Panc1 (cell line): Measurements from ENCODE around the gene NDUFB4. TPM values are rescaled to one million over a fixed set of nuclear protein-coding genes. Genes with fewer than 3 reads are reported as not detected.

ENCODE experiments used
- ATAC-seq: fragments of 200-7000 bp; cut with Tn5 transposase; 2 replicates; pipeline ENCODE4 v1.9.1; 2020; ENCODE audit warnings: mild to moderate bottlenecking, moderate library complexity
- BruUV-seq: library from RNA; stranded (reverse); fragments of 400-500 nt; replicated peaks from 2 replicates; lab custom pipeline; 2021; lab: Mats Ljungman, UMichigan
- CTCF ChIA-PET: fragments of 300-600 bp; sonication (Branson Sonifier 250); formaldehyde crosslinking; loops from one replicate; lab custom pipeline; 2022; ENCODE audit warnings: antibody characterized with exemption; lab: Charles Lee
- POLR2A ChIA-PET: fragments of 300-600 bp; sonication (Branson Sonifier 250); formaldehyde crosslinking; loops from one replicate; lab custom pipeline; 2022; ENCODE audit warnings: antibody characterized with exemption; lab: Charles Lee
- DNase-seq: peaks from one replicate; pipeline ENCODE4 v3.0.0-alpha.2; 2010; ENCODE audit warnings: low read depth, low spot score
- H3K27ac ChIP-seq: 2 replicates; pipeline ENCODE4 v1.5.1; 2011; ENCODE audit warnings: mild to moderate bottlenecking, low read length, inconsistent platforms
- H3K27me3 ChIP-seq: fragments of 200-500 bp; sonication (Bioruptor generic); 2 replicates; pipeline ENCODE4 v1.6.0; 2014; ENCODE audit warnings: low read length, inconsistent platforms; ENCODE audit not compliant: control insufficient read depth, insufficient read depth
- H3K36me3 ChIP-seq: fragments of 200-500 bp; sonication (Bioruptor generic); 2 replicates; pipeline ENCODE4 v1.5.1; 2014; ENCODE audit warnings: inconsistent platforms, mild to moderate bottlenecking, low read length, moderate library complexity; ENCODE audit not compliant: control insufficient read depth, insufficient read depth
- H3K4me1 ChIP-seq: 2 replicates; pipeline ENCODE4 v1.5.1; 2011; ENCODE audit warnings: inconsistent platforms, mild to moderate bottlenecking, low read length, moderate library complexity; ENCODE audit not compliant: control insufficient read depth, insufficient read depth
- H3K4me3 ChIP-seq, 2 experiments: 2 replicates each; pipeline ENCODE4 v1.5.1; 2011 to 2012; ENCODE audit warnings: low read depth in 2 of 2, low read length in 2 of 2, mild to moderate bottlenecking in 2 of 2, inconsistent platforms in 1 of 2, moderate library complexity in 1 of 2
- H3K9me3 ChIP-seq: fragments of 200-500 bp; sonication (Bioruptor generic); 2 replicates; pipeline ENCODE4 v1.5.1; 2014; ENCODE audit warnings: low read depth, mild to moderate bottlenecking, inconsistent platforms, low read length, moderate library complexity; ENCODE audit not compliant: control insufficient read depth, insufficient read depth
- CTCF ChIP-seq: fragments of 450-650 bp; IDR thresholded peaks from 2 replicates; pipeline ENCODE4 v1.5.1; 2017; ENCODE audit warnings: mild to moderate bottlenecking
- POLR2AphosphoS5 ChIP-seq: IDR thresholded peaks from 2 replicates; pipeline ENCODE4 v1.6.1; 2012; ENCODE audit warnings: mild to moderate bottlenecking, low read depth, low read length, moderate library complexity
- REST ChIP-seq, 2 experiments: IDR thresholded peaks; 2 replicates each; pipeline ENCODE4 v1.6.1; 2011 to 2012; ENCODE audit warnings: low read depth in 2 of 2, control low read depth in 1 of 2, low read length in 1 of 2, mild to moderate bottlenecking in 1 of 2, moderate library complexity in 1 of 2; ENCODE audit not compliant: insufficient read depth in 1 of 2
- SIN3A ChIP-seq: IDR thresholded peaks from 2 replicates; pipeline ENCODE4 v1.6.1; 2012; ENCODE audit warnings: low read depth, mild to moderate bottlenecking, low read length, moderate library complexity, borderline replicate concordance; ENCODE audit not compliant: insufficient read depth
- TCF7L2 ChIP-seq: IDR thresholded peaks from 2 replicates; pipeline ENCODE4 v1.6.1; 2011; ENCODE audit warnings: mild to moderate bottlenecking, low read depth, low read length, inconsistent platforms
- in situ Hi-C: cut with HindIII; loops from 2 replicates; pipeline ENCODE4 v1.10.0; 2016; ENCODE audit warnings: low sequenced_read_pairs, low pct_unique_long_range_greater_than_20kb
- intact Hi-C: fragments of 100-400 bp; cut with micrococcal nuclease; formaldehyde crosslinking; loops from one replicate; pipeline ENCODE4 v1.10.0; 2022; ENCODE audit not compliant: unreplicated experiment
- total RNA-seq: library from RNA; stranded (reverse); gene quantifications from one replicate; pipeline ENCODE4 v1.2.1, GENCODE V29; 2021; ENCODE audit not compliant: unreplicated experiment

The NDUFB4 gene
- total RNA-seq, 1 experiment from 2014 or later = 208 TPM

GRCh38 chr3:120602682-120603081, 6.5 kb downstream of the NDUFB4 start:
- ATAC-seq = 0 out of 2 replicates have a peak, but pooled peaks have one; percentile 11
- Histone ChIP-seq H3K4me1 (no peaks in the 10 kb centered on the region), H3K9me3 (no peaks in the 10 kb centered on the region), H3K36me3 (peaks cover 26% of the 10 kb centered on the region), H3K27ac (no peak overlapping the region), H3K27me3 (no peaks in the 10 kb centered on the region), H3K4me3 (no peak overlapping the region)
- intact Hi-C loops = no loop called here
- CTCF ChIA-PET = no interaction called here
- POLR2A ChIA-PET = no interaction called here
- no peak for DNase-seq
- in situ Hi-C loops = no loop called here
- BruUV-seq = no TSS peak
- TF ChIP-seq POLR2AphosphoS5 = no peak
- TF ChIP-seq TCF7L2 = no peak
- no peak for TF ChIP-seq CTCF
- no peak for TF ChIP-seq SIN3A
- TF ChIP-seq REST (IDR thresholded peaks at IDR 0.05; ENCODE audit: insufficient read depth in 1 of 2, low read depth in 2 of 2, low read length in 1 of 2) = no peak

- ChIA-PET POLR2A (no interaction called here), CTCF (interaction anchor here (0.6 kb wide), 1 partner anchor 39 kb away, joined by 3 read pairs; no protein-coding TSS in a partner anchor)
- Histone ChIP-seq H3K27ac (no peak overlapping the region), H3K27me3 (no peaks in the 10 kb centered on the region), H3K9me3 (no peaks in the 10 kb centered on the region), H3K36me3 (peaks cover 22% of the 10 kb centered on the region), H3K4me1 (no peaks in the 10 kb centered on the region), H3K4me3 (no peak overlapping the region)
- in situ Hi-C loops (no loop called here), intact Hi-C loops (no loop called here)
- DNase-seq (no peak), ATAC-seq (peak; percentile 62)
- no TSS peak for BruUV-seq
- TF ChIP-seq CTCF = no peak
- no peak for TF ChIP-seq SIN3A
- no peak for TF ChIP-seq POLR2AphosphoS5
- TF ChIP-seq TCF7L2 = no peak
- TF ChIP-seq REST (IDR thresholded peaks at IDR 0.05; ENCODE audit: insufficient read depth in 1 of 2, low read depth in 2 of 2, low read length in 1 of 2) = no peak
Measured at GRCh38 chr3:120604382-120604781, 8.2 kb downstream of the NDUFB4 start.
